SW 1271 (cell line): ENCODE results near the gene AFF4.

Source experiments
- DNase-seq, 2 experiments: peaks; one replicate each; lab custom pipeline; 2025; lab: John Stamatoyannopoulos, UW

AFF4 gene

GRCh38 chr5:132826424-132827082 is 136.9 kb downstream of the AFF4 start:
- DNase-seq, result no peak

GRCh38 chr5:132825834-132826391 is 137.5 kb downstream of the AFF4 start:
- no peak for DNase-seq
